Measurements from ENCODE around the gene MEGF6. TPM values are rescaled to one million over a fixed set of nuclear protein-coding genes. Genes with fewer than 3 reads are reported as not detected.

MEGF6 gene
- total RNA-seq, 6 experiments from 2014 or later = 20.3 to 39.2 (median 23.0) TPM

DNA sequence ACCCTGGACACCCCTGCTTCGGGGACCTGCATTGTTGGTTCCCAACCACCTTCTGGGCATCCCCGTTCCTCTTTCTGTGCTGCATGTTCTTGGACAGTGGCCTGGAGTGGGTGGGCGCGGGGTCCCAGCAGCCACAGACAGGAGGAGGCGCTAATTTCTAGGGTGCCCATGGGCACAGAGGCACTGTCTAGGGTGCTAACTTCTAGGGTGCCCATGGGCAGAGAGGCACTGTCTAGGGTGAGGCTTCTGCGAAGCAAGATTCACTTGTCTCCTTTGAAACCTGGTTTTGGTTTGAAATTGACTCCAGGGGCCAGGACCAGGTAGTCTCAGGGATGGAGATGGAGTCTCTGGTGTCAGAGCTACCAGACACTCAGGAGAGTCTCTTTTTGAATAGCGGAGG lies 815 bp upstream of the MEGF6 start:
- Mint-ChIP-seq H3K27ac (no peak overlapping the region), H3K4me3 (no peak overlapping the region), H3K36me3 (ENCODE audit: low read depth) (no peaks in the 10 kb centered on the region), H3K4me1 (ENCODE audit: low read depth) (peaks cover 12% of the 10 kb centered on the region), H3K9me3 (no peaks in the 10 kb centered on the region), H3K27me3 (ENCODE audit: insufficient read depth) (peaks cover 23% of the 10 kb centered on the region)
- TF ChIP-seq, protein P1, sequence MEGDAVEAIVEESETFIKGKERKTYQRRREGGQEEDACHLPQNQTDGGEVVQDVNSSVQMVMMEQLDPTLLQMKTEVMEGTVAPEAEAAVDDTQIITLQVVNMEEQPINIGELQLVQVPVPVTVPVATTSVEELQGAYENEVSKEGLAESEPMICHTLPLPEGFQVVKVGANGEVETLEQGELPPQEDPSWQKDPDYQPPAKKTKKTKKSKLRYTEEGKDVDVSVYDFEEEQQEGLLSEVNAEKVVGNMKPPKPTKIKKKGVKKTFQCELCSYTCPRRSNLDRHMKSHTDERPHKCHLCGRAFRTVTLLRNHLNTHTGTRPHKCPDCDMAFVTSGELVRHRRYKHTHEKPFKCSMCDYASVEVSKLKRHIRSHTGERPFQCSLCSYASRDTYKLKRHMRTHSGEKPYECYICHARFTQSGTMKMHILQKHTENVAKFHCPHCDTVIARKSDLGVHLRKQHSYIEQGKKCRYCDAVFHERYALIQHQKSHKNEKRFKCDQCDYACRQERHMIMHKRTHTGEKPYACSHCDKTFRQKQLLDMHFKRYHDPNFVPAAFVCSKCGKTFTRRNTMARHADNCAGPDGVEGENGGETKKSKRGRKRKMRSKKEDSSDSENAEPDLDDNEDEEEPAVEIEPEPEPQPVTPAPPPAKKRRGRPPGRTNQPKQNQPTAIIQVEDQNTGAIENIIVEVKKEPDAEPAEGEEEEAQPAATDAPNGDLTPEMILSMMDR (IDR thresholded peaks at IDR 0.05) = no peak
- DNase-seq = no peak

GRCh38 chr1:3610527-3611169 lies 660 bp downstream of the MEGF6 start:
- Mint-ChIP-seq H3K27ac (no peak overlapping the region), H3K36me3 (ENCODE audit: low read depth) (no peaks in the 10 kb centered on the region), H3K9me3 (no peaks in the 10 kb centered on the region), H3K4me3 (0 out of 2 replicates have a peak overlapping the region, but pooled peaks have one; percentile 15), H3K4me1 (ENCODE audit: low read depth) (peaks cover 12% of the 10 kb centered on the region), H3K27me3 (ENCODE audit: insufficient read depth) (peaks cover 19% of the 10 kb centered on the region)
- DNase-seq = no peak
- TF ChIP-seq, protein P1 (IDR thresholded peaks at IDR 0.05) = no peak

- H3K36me3 Mint-ChIP-seq (ENCODE audit: low read depth) = no peaks in the 10 kb centered on the region
- H3K27ac Mint-ChIP-seq = no peak overlapping the region
- H3K9me3 Mint-ChIP-seq = no peaks in the 10 kb centered on the region
- peaks cover 19% of the 10 kb centered on the region for H3K27me3 Mint-ChIP-seq (ENCODE audit: insufficient read depth)
- no peak for DNase-seq
- no peak overlapping the region for H3K4me3 Mint-ChIP-seq
- TF ChIP-seq, protein P1 (IDR thresholded peaks at IDR 0.05) = no peak
- H3K4me1 Mint-ChIP-seq (ENCODE audit: low read depth) = peaks cover 12% of the 10 kb centered on the region
Measured at GRCh38 chr1:3609769-3610526, 1.4 kb downstream of the MEGF6 start.

- peaks cover 18% of the 10 kb centered on the region for H3K27me3 Mint-ChIP-seq (ENCODE audit: insufficient read depth)
- no peak overlapping the region for H3K4me3 Mint-ChIP-seq
- no peaks in the 10 kb centered on the region for H3K36me3 Mint-ChIP-seq (ENCODE audit: low read depth)
- TF ChIP-seq, protein P1 (IDR thresholded peaks at IDR 0.05) = no peak
- no peak overlapping the region for H3K27ac Mint-ChIP-seq
- no peaks in the 10 kb centered on the region for H3K9me3 Mint-ChIP-seq
- no peak for DNase-seq
- H3K4me1 Mint-ChIP-seq (ENCODE audit: low read depth) = peaks cover 12% of the 10 kb centered on the region
Measured at GRCh38 chr1:3609016-3609768, 2.1 kb downstream of the MEGF6 start.

DNA sequence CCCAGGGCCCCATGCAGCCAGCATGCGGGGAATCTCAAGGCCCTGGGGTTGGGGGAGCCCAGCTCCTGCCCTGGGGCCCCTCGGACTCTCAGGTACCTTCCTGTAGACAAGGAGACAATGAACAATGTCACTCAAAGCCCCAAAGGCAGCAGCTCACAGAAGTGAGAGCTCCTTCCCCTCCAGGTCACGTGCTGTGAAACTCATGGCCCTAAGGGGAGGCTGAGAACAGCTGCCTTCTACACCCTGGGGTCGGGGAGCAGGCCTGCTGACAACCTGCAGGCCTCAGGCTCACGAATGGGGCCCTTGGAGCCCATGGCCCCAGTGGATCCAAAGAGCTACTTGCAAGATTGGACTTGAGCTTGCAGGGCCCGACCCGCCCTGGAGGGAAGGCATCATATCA lies 3.2 kb downstream of the MEGF6 start:
- Mint-ChIP-seq H3K27me3 (ENCODE audit: insufficient read depth) (peaks cover 15% of the 10 kb centered on the region), H3K27ac (no peak overlapping the region), H3K4me3 (no peak overlapping the region), H3K36me3 (ENCODE audit: low read depth) (no peaks in the 10 kb centered on the region), H3K9me3 (no peaks in the 10 kb centered on the region), H3K4me1 (ENCODE audit: low read depth) (peaks cover 2% of the 10 kb centered on the region)
- DNase-seq = no peak
- TF ChIP-seq, protein P1 (IDR thresholded peaks at IDR 0.05) = no peak

Data from HFFc6 (cell line).